MCF 10A (cell line): ENCODE measurements around the gene RTKN2. TPM values are rescaled to one million over a fixed set of nuclear protein-coding genes. Genes with fewer than 3 reads are reported as not detected.
"Not testable (repeated sequence)": the region's sequence is repeated elsewhere in the genome, so short reads cannot be mapped to it uniquely, and the experiment has no call there.

Source experiments
- BruUV-seq: library from RNA; stranded (reverse); fragments of 400-500 nt; replicated peaks from 2 replicates; lab custom pipeline; 2021; lab: Mats Ljungman, UMichigan
- CTCF ChIA-PET: fragments of 300-600 bp; sonication (Branson Sonifier 250); formaldehyde crosslinking; extraction: SDS; loops from one replicate; lab custom pipeline; 2021; ENCODE audit warnings: antibody characterized with exemption, inconsistent platforms; lab: Yijun Ruan, JAX
- POLR2A ChIA-PET: fragments of 300-600, 350-650 bp; sonication (Branson Sonifier 250); formaldehyde crosslinking; extraction: SDS; loops from one replicate; lab custom pipeline; 2020; ENCODE audit warnings: antibody characterized with exemption, inconsistent platforms; lab: Yijun Ruan, JAX
- DNase-seq: peaks from one replicate; pipeline ENCODE4 v3.0.0-alpha.2; 2018; ENCODE audit not compliant: unreplicated experiment
- H3K27ac Mint-ChIP-seq: one replicate; pipeline ENCODE4 v1.8.0; 2022; ENCODE audit warnings: mild to moderate bottlenecking, low read depth, mixed read lengths; ENCODE audit not compliant: unreplicated experiment
- H3K27me3 Mint-ChIP-seq: one replicate; pipeline ENCODE4 v1.8.0; 2022; ENCODE audit warnings: mixed read lengths; ENCODE audit not compliant: insufficient read depth, unreplicated experiment
- H3K36me3 Mint-ChIP-seq: one replicate; pipeline ENCODE4 v1.8.0; 2022; ENCODE audit warnings: mild to moderate bottlenecking, moderate library complexity, mixed read lengths; ENCODE audit not compliant: insufficient read depth, unreplicated experiment
- H3K4me1 Mint-ChIP-seq: one replicate; pipeline ENCODE4 v1.8.0; 2022; ENCODE audit warnings: mixed read lengths; ENCODE audit not compliant: insufficient read depth, unreplicated experiment
- H3K4me3 Mint-ChIP-seq: one replicate; pipeline ENCODE4 v1.8.0; 2022; ENCODE audit warnings: mild to moderate bottlenecking, moderate library complexity, mixed read lengths; ENCODE audit not compliant: unreplicated experiment
- H3K9me3 Mint-ChIP-seq: one replicate; pipeline ENCODE4 v1.8.0; 2022; ENCODE audit warnings: mixed read lengths; ENCODE audit not compliant: unreplicated experiment
- CTCF ChIP-seq: fragments of 200-600 bp; IDR thresholded peaks from one replicate; pipeline ENCODE4 v1.8.0; 2022; ENCODE audit warnings: antibody characterized with exemption, mild to moderate bottlenecking; ENCODE audit not compliant: unreplicated experiment
- intact Hi-C: fragments of 100-400 bp; cut with micrococcal nuclease; formaldehyde crosslinking; loops from 2 replicates; pipeline ENCODE4 v1.14.1; 2022
- total RNA-seq: library from RNA; stranded (reverse); gene quantifications from 2 replicates; pipeline ENCODE4 v1.2.3, GENCODE V29; 2022

Gene RTKN2
- total RNA-seq, 1 experiment from 2014 or later, result 2.6 TPM

GRCh38 chr10:62303922-62304321 is 35.3 kb upstream of the RTKN2 start:
- TF ChIP-seq CTCF, result no peak
- no peaks in the 10 kb centered on the region for H3K27me3 Mint-ChIP-seq
- no peaks in the 10 kb centered on the region for H3K4me1 Mint-ChIP-seq
- H3K9me3 Mint-ChIP-seq, result peaks cover 6% of the 10 kb centered on the region
- H3K27ac Mint-ChIP-seq, result no peak overlapping the region
- ChIA-PET POLR2A (interaction anchor here (0.6 kb wide), 1 partner anchor 80 kb away, joined by 3 read pairs; no protein-coding TSS in a partner anchor), CTCF (no interaction called here)
- intact Hi-C loops, result no loop called here
- no peaks in the 10 kb centered on the region for H3K36me3 Mint-ChIP-seq
- no TSS peak for BruUV-seq
- DNase-seq, result no peak
- no peak overlapping the region for H3K4me3 Mint-ChIP-seq

- TF ChIP-seq CTCF, result no peak
- ChIA-PET CTCF (no interaction called here), POLR2A (interaction anchor here (0.7 kb wide), 1 partner anchor 42 kb away, joined by 3 read pairs; no protein-coding TSS in a partner anchor)
- H3K27ac Mint-ChIP-seq, result no peak overlapping the region
- H3K27me3 Mint-ChIP-seq, result no peaks in the 10 kb centered on the region
- DNase-seq, result no peak
- H3K36me3 Mint-ChIP-seq, result no peaks in the 10 kb centered on the region
- H3K9me3 Mint-ChIP-seq, result peaks cover 8% of the 10 kb centered on the region
- no peaks in the 10 kb centered on the region for H3K4me1 Mint-ChIP-seq
- no peak overlapping the region for H3K4me3 Mint-ChIP-seq
- BruUV-seq, result no TSS peak
- intact Hi-C loops, result no loop called here
These were observed 34.1 kb upstream of the RTKN2 start for GRCh38 chr10:62302760-62303159.

- intact Hi-C loops, result no loop called here
These were observed 29.2 kb upstream of the RTKN2 start for GRCh38 chr10:62297857-62298256.

GRCh38 chr10:62284221-62284620 is 15.6 kb upstream of the RTKN2 start:
- ChIA-PET POLR2A (interaction anchor here (0.6 kb wide), 1 partner anchor 130 kb away, joined by 3 read pairs; no protein-coding TSS in a partner anchor), CTCF (interaction anchor here (0.6 kb wide), 1 partner anchor 31 kb away, joined by 4 read pairs; no protein-coding TSS in a partner anchor)
- BruUV-seq, result no TSS peak
- no peak for TF ChIP-seq CTCF
- DNase-seq, result no peak
- no peaks in the 10 kb centered on the region for H3K4me1 Mint-ChIP-seq
- no peak overlapping the region for H3K4me3 Mint-ChIP-seq
- H3K27ac Mint-ChIP-seq, result no peak overlapping the region
- H3K9me3 Mint-ChIP-seq, result no peaks in the 10 kb centered on the region
- H3K36me3 Mint-ChIP-seq, result no peaks in the 10 kb centered on the region
- intact Hi-C loops, result no loop called here
- H3K27me3 Mint-ChIP-seq, result no peaks in the 10 kb centered on the region

More at GRCh38 chr10:62297857-62298256, 29.2 kb upstream of the RTKN2 start:
- Mint-ChIP-seq H3K27me3 (no peaks in the 10 kb centered on the region), H3K4me3 (no peak overlapping the region), H3K27ac (no peak overlapping the region), H3K4me1 (no peaks in the 10 kb centered on the region), H3K9me3 (peaks cover 8% of the 10 kb centered on the region), H3K36me3 (no peaks in the 10 kb centered on the region)
- BruUV-seq, result no TSS peak
- POLR2A ChIA-PET, result no interaction called here
- CTCF ChIA-PET, result no interaction called here
- DNase-seq, result no peak
- TF ChIP-seq CTCF, result no peak

- H3K27ac Mint-ChIP-seq, result not testable (repeated sequence)
These were observed 12.7 kb upstream of the RTKN2 start for GRCh38 chr10:62281348-62281747.

GRCh38 chr10:62280392-62280791 is 11.7 kb upstream of the RTKN2 start:
- CTCF ChIA-PET, intact Hi-C loops: not testable (repeated sequence)

More at GRCh38 chr10:62281348-62281747, 12.7 kb upstream of the RTKN2 start:
- H3K9me3 Mint-ChIP-seq, H3K4me3 Mint-ChIP-seq, H3K4me1 Mint-ChIP-seq, H3K27me3 Mint-ChIP-seq, DNase-seq, intact Hi-C loops, H3K36me3 Mint-ChIP-seq, BruUV-seq, POLR2A ChIA-PET: not testable (repeated sequence)
- CTCF ChIA-PET, result interaction anchor here (0.6 kb wide), 1 partner anchor 607 kb away, joined by 3 read pairs; no protein-coding TSS in a partner anchor

More at GRCh38 chr10:62280392-62280791, 11.7 kb upstream of the RTKN2 start:
- not testable (repeated sequence) for H3K27ac Mint-ChIP-seq, H3K36me3 Mint-ChIP-seq, H3K27me3 Mint-ChIP-seq, H3K9me3 Mint-ChIP-seq, BruUV-seq, H3K4me1 Mint-ChIP-seq, DNase-seq, H3K4me3 Mint-ChIP-seq
- POLR2A ChIA-PET, result interaction anchor here (0.6 kb wide), 1 partner anchor 65 kb away, joined by 3 read pairs; no protein-coding TSS in a partner anchor
